Fibroblast of the conjunctiva (primary cell): ENCODE results near the gene IGSF9.

Experiments
- DNase-seq: peaks from one replicate; pipeline ENCODE4 v3.0.0-alpha.2; 2010; ENCODE audit warnings: low read depth

IGSF9 gene

DNA sequence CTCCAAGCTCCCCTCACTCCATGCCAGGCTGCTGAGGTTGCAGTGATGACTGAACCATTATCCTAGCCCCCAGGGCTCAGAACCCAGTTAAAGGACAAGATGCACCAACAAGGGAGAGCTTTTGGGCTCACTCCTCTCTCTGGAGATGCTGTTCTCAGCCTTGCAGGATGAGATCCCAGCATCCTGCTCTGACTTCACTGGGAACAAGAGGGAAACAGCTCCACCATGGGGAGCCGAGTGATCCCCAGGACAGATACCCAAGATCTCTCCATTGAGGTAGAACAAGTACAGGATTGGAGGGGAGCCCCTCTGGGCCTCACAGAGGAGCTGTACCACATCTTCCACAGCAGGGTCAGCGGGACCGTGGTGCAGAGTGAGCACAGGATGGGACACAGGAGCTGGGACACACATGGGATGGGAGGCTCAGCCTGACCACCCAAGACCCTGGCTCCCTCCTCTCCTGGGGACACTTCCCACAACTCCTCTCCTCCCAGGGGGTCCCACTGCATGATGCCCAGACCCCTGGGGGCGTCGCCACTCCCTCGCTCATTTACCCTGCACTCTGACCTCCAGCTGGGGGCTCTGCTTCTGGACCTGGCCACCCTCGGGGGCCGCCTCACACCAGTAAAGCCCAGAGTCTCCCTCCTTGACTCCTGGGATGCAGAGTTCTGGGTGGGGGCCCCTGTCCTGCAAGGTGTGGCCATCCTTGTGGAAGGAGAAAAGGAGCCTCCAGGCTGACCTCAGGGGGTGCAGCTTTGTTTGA, 27.2 kb upstream of the IGSF9 start:
- DNase-seq, result no peak

DNA sequence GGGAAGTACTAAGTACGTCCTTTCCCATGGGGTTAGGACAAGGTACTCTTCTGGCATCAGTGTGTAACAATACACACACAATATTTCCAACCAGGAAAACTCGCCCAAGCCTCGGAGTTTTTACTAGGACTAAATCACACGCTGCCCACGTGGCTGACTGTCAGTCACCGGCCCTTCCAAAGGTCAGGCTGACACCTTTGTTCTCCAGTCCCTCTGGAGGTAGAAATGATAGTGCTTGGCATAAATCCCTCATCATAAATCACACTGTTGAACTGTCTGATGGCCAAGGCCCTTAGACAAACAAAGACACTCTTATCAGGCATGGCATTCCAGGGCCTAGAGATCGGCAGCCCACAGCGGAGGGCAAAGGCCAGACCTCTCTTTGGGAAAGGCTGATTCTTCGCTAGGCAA, 25.5 kb upstream of the IGSF9 start:
- DNase-seq, result no peak

DNA sequence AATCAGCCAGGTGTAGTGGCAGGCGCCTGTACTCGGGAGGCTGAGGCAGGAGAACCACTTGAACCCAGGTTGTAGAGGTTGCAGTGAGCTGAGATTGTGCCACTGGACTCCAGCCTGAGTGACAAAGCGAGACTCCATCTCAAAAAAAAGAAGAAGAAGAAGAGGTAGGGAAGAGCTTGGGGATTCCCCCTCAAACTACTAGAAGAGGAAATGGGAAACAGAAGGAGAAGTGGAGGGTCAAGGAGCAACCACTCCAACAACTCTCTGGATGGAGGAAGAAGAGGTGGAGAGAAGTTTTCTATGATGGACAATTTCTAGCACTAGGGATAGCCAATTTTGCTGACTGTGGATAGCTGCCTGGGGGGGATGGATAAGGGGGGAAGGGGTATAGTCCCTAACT, 23.5 kb upstream of the IGSF9 start:
- no peak for DNase-seq

DNA sequence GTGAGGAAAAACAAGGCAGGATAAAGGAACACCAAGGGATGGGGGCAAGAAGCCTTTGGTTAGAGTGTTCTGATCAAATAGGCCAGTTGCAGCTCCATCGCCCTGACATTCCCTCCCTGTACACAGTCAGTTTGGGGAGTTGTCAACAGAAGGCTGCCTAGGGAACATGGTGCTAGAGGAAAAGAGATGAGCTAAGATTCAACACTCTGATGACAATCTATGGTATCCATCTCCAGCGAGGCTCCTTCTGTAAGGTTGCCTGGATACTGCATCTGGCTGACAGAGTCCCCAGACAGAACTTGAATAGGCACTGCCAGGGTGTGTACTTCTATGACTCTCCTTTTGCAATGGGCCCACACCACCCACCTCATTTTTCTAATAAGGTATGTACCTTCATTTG, 19.9 kb upstream of the IGSF9 start:
- DNase-seq, result no peak

DNA sequence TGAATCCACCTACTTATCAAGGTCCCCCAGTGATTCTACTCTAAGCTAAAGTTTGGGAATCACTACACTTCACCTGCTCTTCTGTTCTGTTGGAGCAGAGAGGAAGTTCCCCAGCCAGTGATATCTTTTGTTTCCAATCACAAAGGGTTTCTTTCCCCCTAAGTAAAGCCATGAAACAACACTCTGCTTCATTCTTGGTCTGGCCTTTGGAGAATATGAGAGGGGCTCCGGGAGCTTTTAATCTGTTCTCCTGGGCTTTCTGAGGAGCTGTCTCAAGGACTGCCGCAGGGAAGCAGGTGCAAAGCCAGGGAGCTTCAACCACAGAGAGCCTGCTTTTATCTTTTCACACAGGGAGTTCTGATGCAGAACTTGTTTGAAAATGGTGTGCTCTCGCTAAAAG, 18.7 kb upstream of the IGSF9 start:
- DNase-seq, result no peak

DNA sequence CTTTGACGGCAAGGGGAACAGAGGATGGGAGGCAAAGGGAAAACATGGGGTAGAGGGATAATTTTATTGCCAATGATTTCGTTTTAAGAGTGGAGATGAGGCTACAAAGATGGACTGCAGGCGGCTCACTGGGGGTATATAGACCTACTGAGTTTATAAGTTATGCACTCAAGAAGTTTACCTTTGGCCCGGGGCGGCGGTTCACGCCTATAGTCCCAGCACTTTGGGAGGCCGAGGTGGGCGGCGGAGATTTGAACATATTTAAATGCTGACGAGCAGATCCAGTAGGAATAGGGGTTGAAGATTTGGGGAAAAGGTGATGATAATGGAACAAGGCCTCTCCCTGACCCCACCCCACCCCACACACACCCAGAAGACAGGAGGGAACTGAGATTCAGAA, 16.8 kb upstream of the IGSF9 start:
- no peak for DNase-seq

DNA sequence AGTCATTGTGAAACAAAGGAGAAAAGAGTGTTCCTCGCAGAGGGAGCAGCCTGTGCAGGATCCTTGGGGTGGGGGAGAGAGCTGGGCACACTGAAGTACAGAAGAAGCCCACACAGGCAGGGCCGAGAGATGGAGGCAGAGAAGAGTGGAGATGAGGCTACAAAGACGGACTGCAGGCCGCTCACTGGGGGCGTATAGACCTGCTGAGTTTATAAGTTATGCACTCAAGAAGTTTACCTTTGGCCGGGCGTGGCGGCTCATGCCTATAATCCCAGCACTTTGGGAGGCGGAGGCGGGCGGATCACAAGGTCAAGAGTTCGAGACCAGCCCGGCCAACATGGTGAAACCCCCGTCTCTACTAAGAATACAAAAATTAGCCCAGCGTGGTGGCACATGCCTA, 16.2 kb upstream of the IGSF9 start:
- DNase-seq, result no peak

DNA sequence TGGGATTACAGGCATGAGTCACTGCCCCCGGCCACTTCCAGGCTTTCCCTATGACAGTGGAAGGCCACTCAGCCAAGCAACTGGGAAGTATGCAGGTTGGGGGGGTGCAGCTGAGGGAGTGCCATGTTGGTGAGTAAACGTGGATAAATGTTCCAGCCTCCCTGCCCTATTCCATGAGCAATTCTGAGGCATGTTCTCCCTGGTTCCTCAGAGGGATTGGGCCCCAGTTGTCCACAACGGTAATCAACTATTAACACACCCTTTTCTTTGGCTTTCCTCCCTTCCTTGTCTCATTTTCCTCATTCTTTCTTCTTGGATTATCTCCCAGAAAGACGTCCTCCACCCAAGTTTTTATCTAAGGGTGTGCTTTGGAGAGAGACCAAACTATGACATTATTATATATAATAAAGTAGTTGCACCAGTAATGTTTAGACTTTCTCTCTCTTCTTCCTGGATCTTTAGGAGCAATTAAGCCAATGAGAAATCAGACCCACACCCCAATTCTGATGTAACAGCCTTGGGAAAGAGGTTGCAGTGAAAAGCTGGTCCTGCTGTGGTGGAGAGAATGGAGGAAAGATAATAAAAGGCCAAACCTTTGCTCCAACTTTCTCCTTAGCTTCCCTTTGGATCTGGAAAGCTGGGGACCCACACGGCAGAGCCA, 15.4 kb upstream of the IGSF9 start:
- DNase-seq, result peak; percentile 79

DNA sequence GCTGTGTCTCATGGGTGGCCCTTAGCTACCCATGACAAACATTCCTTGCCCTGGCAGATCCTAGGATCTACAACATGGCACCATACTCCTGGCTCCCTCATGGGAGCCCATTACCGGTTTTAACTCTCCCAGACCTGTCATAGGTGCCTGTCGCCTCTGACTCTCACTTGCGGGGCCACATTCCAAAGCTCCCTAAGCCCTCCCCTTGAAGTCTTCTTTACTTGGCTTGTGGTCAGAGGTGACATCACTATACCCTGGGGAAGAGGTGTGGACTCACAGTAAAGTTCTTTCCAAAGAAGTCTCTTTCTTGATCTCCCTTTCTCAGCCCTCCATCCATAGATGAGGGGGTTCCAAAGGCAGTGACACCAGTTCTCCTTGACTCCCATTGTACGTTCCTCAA, 14.0 kb upstream of the IGSF9 start:
- DNase-seq, result no peak

DNA sequence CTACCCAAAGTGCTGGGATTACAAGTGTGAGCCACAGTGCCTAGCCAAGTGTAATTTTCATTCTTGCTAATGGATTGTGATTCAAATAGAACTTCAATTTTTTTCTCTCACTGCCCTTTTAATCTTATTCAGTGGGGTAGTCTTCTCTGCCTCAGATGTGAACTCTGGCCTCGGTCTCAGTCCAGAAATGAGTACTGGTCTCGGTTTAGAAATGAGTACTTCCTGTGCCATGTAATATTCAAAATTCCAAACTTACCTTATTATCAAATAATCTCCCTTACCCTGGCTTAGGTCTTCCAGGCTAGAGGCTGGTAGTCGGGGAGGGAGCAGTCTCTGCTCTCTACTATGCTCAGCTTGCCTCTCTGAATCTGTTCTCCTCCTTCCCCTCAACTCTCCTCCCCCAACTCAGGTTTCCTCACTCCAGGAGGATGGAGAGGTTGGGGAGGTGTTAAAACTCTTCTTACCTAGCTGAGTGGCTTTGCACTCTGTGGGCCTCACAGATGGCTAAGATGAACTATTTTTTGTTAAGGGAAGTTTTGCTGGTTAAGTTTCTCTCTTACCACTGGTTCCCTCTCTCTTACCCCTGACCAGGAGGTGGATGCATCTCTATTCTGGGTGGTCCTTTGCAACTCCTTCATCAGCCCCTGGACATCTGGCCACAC, 13.4 kb upstream of the IGSF9 start:
- no peak for DNase-seq

DNA sequence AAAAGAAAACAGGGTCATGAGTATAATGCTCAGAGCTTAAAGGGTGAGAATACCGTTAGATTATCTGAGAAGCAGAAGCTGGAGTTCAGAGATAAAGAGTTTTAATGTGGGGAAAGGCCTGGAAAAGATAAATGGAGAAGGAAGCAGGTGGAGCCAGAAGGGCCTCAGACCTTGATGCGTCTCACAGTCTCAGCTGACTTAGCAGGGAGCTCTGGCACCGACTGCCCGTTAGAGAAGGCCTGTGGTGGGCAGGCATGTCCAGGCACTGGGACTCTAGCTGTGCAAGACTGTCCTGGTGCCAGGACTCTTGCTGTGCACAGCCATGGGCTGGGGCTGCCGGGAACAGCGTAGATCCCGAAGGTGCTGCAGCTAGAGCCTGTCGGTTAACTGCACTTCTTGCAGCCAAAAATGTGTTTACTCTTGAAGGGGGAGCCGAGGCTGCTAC, 12.4 kb upstream of the IGSF9 start:
- DNase-seq, result no peak

DNA sequence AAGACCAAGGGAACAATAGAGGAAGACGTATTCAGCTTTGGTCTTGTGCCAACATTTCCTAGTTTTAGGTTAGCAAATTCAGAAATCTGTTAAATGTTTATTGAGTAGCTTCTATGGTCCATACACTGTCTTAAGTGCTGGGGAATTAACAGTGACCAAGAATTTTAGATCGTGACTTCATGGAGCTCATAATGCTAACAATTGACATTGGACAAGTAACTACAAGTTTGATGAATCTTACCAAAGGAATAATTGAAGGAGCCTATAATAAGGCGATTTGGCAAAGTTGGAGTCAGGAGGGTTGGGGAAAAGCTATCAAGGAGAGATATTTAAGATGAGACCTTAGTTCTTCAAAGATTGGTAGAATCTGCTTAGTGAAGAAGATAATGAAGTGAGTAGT, 10.0 kb upstream of the IGSF9 start:
- no peak for DNase-seq

DNA sequence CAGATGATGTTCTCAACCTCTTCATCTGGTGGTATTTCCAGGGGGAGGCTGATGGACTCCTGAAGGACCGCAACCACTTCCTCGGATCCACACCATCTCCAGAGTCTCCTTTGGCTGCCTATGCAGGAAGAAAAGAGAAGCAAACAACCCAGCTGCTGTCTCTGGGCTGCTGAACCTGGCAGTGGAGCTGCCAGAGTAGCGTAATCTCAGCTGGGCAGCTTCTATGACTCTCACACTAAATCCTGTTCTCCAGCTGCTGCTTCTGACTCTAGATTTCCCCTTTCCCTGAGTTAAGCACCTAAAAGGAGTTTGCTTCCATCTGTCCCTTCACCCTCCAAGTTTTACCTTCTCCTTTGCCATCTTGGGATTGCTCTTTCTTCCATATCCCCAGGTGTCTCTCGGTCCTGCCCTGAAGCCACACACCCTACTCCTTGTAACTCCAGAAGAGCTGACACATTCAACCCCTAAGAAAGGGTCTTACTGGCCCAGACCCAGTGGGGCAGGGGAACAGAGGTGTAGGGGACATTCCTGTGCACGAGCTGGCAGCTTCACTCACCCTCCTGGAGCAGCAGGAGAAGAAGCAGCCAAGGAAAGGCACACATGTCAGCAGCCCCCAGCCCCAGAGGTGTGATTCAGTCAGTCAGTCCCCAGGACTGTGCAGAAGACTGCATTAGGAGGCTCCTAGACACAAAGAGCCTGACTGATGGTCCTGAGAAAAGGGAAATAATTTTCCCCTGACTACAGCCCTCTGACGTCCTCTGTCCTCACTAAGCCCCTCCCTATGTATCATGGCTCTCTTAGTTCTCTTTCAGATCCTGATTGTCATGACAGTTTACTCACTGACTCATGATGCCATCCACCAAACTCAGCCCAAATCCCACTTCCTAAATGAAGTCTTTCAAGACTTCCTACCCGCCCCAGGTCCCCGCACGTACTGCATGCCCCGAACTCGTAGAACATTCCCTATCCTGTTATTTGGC, 8.4 kb upstream of the IGSF9 start, which contains the start of gene SLAMF9:
TSS of gene SLAMF9 (minus strand) at position 702 of the 980 bp plus-strand sequence. CDS start at position 602, 100 bp downstream.
- no peak for DNase-seq

DNA sequence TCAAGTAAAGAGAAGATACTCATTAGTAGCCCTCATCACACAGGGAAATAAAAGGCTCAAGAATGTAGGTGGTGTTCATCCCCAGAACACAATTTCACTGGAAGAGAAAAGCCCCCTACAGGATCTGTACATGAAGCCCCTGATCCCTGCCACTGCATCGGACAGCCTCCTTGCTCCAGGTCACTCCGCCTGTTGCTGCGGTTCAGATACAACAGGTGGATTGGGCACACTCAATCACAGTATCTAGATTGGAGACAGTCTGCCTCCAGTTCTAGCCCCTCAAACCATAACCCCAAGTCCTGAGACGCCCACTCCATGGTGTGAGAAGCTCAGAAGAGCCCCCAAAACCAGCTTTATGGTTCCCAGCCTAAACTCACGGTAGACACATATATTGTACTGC, 7.5 kb upstream of the IGSF9 start:
- no peak for DNase-seq

DNA sequence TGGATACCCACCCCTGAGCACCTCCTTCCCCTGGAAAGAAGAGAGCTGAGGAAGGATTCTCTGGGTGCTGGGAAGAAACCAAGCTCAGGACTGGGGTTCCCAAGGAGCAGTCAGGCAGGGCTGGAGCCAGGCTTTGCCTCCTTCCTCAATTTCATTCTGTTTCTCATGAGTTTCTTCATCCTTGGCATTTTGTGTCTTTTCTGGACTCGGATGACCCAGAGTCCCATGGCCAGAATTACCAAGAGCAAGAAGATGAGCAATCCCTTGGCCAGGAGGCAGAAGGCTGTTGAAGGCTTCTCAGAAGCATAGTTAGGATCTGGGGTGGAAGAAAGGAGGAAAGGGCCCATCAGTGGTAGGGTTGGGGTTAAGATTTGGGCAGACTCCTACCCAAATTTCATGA, 6.1 kb upstream of the IGSF9 start:
- no peak for DNase-seq

DNA sequence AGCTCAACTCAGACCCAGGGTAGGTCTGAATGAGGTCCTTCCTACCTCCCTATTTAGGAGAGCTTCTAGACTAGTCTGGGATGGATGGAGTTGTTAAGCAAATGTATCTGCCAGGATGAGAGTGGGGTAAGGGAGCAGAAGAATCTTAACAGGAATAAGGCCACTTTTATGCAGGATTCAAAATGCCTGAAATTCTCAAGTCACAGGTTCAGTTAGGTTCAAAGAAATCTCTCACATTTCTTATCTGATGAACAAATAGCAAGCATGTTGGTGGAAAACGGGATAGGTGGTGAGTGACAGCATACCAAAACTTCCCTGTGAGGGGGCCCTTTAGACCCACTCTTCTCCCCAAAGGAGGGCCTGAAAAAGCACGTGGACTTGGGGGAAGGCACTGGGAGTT, 5.6 kb upstream of the IGSF9 start:
- no peak for DNase-seq

DNA sequence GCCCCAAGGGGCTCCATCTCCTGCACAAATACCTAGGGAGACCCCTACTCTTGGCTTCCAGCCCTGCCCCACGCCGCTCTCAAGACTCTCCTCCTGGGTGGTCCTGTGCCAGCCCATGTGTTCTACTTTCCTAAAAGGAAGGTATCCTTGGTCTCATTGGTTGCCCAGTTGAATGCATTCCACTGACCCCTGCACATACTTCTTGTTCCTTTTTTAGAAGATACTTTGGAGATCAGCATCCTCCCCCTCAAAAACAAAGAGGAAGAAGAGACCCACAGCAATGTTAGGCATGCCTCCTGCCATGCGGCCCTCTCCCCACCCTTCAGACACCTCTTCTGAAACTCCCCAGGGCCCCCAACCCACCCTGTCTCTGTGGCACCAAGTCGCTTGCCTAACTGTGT, 4.6 kb upstream of the IGSF9 start:
- DNase-seq, result no peak

DNA sequence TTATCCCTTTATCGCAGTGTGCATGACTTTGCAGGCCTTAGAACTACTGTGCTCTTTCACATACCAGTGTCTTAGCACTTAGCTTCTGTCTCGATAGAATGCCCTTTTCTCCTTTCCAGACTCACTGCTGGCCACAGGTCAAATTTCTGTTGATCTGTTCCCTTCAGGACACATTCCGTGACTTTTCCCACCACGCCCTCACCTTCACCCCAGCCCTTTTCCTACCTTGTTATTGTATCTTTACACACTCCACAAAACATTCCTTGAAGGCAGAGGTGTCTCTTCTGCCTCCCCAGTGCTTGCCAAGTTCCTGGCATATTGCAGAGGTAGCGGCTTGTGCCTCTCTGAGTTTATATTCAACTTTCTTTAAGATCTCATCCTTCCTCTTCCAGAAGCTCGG, 3.7 kb upstream of the IGSF9 start:
- DNase-seq, result no peak

DNA sequence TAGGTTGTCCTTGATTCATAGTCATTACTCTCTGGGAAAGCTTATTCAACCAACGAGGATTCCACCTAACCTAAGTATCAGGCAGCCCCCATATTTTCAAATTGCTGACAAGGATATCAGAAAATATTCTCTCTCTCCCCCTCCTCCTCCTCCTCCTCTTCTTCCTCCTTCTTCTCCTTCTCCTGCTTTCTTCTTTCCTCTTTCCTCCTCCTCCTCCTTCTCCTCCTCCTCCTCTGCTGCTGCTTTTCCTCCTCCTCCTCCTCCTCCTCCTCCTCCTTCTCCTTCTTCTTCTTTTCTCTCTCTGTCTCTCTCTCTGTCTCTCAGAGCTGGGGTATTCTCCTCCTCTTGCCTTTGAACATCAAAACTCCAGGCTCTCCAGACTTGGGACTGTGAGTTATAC, 2.5 kb upstream of the IGSF9 start:
- no peak for DNase-seq

DNA sequence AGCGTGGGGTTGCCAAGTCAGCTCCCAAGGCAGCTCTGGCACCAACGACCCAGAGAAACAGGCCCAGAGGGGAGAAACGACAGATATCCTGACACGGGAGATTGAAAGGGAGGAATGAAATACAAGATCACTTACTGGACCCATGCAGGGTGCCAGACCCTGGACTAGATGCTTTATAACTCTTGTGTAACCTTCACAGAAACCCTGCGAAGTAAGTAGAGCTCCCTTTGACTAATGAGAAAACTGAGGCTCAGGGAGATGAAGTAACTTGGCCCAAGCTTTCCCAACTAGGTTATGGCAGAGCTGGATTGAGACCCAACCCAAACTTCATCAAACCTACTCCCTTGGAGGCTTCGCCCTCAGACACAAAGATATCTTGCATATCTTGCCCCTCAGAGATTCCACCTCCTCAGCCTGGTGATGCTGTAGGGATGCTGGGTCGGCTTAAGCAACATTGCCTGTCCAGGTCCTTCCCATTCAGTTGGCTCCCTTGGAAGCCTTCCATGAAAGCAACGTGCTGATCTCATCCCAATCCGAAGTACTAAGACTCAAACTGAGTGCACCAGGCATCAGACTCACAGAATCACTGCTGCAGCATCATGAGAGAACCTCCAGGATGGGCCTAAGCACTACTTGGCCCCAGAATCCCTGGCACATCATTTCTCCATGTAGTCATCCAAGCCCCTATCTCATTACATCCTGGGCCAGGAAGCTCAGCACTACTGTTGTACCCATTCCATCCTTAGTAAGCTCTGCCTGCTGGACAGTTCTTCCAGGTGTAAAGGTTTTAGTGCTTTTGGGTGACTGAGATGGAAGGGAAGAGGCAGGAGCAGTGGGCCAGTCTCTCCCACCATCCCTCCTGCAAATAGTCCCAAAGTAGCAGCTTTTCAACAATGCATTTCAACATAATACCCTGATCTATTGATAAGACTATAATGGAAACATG, 1.1 kb upstream of the IGSF9 start:
- no peak for DNase-seq
